Measurements from ENCODE around the gene INO80E.

INO80E gene

DNA sequence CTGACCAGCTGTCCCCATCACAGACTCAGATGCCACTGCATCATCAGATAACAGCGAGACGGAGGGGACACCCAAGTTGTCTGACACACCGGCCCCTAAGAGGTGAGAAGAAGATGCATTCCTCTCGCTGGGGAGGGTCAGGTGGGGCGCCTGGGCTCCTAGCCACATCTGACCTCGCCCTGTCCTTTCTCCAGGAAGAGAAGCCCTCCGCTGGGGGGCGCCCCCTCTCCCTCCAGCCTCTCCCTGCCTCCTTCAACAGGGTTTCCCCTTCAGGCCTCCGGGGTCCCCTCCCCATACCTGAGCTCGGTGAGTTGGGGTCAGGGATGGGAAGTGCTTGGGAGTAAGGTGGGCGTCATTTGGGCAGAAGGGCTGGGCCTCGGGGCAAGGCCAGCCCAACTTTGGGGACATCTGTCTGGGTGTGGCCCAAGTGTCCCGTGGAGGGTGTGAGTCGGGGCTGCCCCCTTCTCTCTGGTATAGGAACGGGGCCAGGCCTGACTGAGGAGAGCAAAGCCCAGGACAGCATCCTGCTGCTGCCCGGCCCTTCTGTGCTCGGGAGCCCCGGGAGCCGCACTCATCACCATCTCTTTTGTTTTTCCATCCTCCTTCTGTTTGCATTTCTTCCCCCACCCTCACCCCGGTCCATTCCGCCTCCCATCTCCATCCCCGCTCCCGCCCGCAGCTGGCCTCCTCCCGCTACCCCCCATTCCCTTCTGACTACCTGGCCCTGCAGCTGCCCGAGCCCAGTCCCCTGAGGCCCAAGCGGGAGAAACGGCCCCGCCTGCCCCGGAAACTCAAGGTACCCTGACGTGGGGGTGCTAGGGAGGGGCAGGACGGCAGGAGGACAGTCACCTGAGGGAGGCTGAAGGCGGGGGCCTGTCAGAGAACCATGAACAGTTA lies 4.9 kb downstream of the INO80E start:
- peaks cover 21% of the 10 kb centered on the region for H3K36me3 ChIP-seq
- no peaks in the 10 kb centered on the region for H3K27me3 ChIP-seq
- H3K4me2 ChIP-seq = peak overlapping the region; percentile 97
- H3K9ac ChIP-seq = peak overlapping the region; percentile 42; the same call in 1 of the 2 replicates
- H4K20me1 ChIP-seq = peaks cover 23% of the 10 kb centered on the region; the same call in 1 of the 2 replicates
- peak overlapping the region; percentile 91 for H3K27ac ChIP-seq
- TF ChIP-seq Cebpa-rat (IDR thresholded peaks at IDR 0.05) = no peak
- peak overlapping the region; percentile 40 for H3K4me3 ChIP-seq
- H3K4me1 ChIP-seq = peaks cover 93% of the 10 kb centered on the region
- H3K9me3 ChIP-seq = no peaks in the 10 kb centered on the region

DNA sequence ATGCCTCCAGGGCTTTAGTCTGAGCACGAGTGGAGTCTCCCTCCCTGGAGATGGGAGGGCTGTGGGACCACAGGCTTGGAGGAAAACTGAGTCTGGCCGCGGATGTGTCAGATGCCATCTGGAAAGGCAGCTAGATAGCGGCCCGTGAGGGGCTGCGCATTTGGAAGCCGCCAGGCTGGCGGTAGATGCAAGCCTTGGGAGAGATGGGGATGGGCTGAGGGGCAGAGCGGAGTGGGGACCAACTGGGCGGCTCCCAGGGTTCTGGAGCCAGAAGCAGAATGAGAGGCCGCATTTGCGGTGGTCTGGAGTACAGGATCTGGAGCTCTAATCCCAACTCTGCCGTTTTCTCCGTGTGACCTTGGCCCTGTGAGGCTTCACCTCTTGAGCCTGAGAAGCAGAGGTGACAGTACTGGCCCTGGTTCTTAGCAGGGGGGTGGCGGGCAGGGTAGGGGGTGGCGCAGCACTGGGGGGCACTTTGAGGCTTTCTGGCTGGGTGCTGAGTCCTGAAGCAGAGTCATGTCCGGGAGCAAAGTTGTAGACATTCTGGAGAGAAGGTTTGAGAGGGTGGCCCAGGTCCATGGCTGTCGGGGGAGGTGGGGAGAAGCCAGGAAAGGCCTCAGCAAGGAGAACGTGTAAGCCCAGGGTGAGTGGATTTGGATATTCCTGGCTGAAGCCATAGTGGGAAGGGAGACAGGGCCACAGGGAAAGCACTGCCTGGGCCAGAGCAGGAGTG lies 6.7 kb downstream of the INO80E start:
- Histone ChIP-seq H3K9ac (peak overlapping the region; percentile 65; the same call in 1 of the 2 replicates), H3K4me2 (peak overlapping the region; percentile 97), H3K9me3 (no peaks in the 10 kb centered on the region), H4K20me1 (peaks cover 23% of the 10 kb centered on the region; the same call in 1 of the 2 replicates), H3K27ac (peak overlapping the region; percentile 91), H3K36me3 (peaks cover 36% of the 10 kb centered on the region), H3K27me3 (no peaks in the 10 kb centered on the region), H3K4me3 (no peak overlapping the region), H3K4me1 (peaks cover 98% of the 10 kb centered on the region)
- TF ChIP-seq Cebpa-rat (IDR thresholded peaks at IDR 0.05) = no peak

DNA sequence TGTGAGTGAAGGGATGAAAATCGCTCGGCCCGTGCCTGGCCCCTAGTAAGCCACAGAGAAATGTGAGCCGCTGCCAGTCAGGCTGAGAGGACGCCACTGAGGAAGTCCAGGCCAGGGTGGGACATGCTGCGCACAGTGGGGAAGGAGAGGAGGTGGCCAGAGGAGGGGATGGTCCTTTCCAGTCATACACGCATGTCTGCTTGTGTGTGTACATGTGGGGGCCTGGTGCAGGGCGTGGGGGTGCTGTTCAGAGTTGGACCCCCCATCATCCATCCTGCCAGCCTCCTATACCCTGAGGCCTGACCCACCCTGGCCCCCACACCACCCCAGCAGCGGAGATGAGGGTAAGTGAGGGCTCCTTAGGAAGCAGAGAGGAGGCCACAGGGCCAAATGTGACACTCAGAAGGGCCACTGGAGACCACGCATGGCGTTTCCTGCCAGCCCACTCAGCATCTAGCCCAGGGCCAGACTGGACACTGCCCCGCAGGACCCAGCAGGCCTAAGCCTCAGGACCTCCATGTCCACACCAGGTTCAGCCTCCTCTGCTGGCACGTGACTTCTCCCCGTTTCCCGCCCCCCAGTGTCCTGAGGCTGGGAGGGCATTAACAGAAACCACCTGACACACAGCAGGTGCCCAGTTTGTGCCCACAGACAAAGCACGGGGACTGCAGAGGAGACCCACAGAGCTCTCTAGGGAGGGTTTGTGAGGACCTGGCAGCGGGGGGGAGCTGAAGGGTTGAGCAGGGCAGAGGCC lies 7.8 kb downstream of the INO80E start:
- peak overlapping the region; percentile 54 for H3K4me3 ChIP-seq
- H3K9me3 ChIP-seq = no peaks in the 10 kb centered on the region
- peak overlapping the region; percentile 65; the same call in 1 of the 2 replicates for H3K9ac ChIP-seq
- peak overlapping the region; percentile 91 for H3K27ac ChIP-seq
- H3K36me3 ChIP-seq = peaks cover 36% of the 10 kb centered on the region
- H4K20me1 ChIP-seq = peaks cover 23% of the 10 kb centered on the region; the same call in 1 of the 2 replicates
- H3K4me2 ChIP-seq = peak overlapping the region; percentile 97
- H3K27me3 ChIP-seq = no peaks in the 10 kb centered on the region
- peaks cover 91% of the 10 kb centered on the region for H3K4me1 ChIP-seq
- TF ChIP-seq Cebpa-rat (IDR thresholded peaks at IDR 0.05) = no peak

DNA sequence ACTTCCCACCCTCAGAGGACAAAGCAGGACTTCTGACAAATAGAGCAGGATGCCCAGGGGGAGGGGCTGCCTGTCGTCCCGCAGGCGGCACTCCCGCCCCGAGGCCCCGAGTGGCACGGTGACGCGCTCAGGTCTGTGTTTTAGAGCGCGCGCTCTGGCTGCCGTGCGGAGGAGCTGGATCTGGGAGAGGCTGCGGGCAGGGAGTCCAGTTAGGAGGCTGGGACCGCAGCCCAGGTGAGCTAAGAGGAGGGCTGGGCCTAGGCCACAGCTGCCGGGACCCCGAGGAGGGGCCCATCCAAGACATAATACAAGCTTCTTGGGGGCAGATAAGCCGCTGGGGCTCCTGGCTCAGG lies 8.4 kb downstream of the INO80E start:
- no peaks in the 10 kb centered on the region for H3K9me3 ChIP-seq
- peaks cover 90% of the 10 kb centered on the region for H3K4me1 ChIP-seq
- peak overlapping the region; percentile 65; the same call in 1 of the 2 replicates for H3K9ac ChIP-seq
- H3K4me3 ChIP-seq = peak overlapping the region; percentile 54
- H3K4me2 ChIP-seq = peak overlapping the region; percentile 97
- TF ChIP-seq Cebpa-rat (IDR thresholded peaks at IDR 0.05) = no peak
- H3K36me3 ChIP-seq = peaks cover 36% of the 10 kb centered on the region
- H3K27ac ChIP-seq = peak overlapping the region; percentile 91
- peaks cover 19% of the 10 kb centered on the region; the same call in 1 of the 2 replicates for H4K20me1 ChIP-seq
- H3K27me3 ChIP-seq = no peaks in the 10 kb centered on the region

DNA sequence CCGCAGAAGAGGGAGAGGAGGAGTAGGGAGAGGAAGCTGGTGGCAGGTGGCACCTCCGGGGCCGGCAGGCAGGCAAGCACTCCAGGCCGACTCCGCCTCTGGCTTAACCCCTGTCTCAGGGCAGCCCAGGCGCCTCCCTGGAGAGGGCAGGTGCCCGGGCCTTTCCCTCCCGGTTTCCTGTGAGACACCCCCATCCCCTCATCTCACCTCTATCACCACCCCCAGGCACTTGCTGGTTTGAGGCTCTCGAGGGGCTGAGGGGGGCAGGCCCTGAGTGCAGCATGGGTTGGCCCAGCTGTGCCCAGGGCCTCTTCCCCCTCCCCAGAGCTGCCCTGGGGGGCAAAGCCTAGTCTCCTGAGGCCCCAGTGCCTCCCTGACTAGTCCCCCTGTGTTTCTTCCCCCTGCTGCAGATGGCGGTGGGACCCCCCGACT lies 8.8 kb downstream of the INO80E start:
- H3K4me2 ChIP-seq = peak overlapping the region; percentile 97
- H3K9me3 ChIP-seq = no peaks in the 10 kb centered on the region
- peaks cover 90% of the 10 kb centered on the region for H3K4me1 ChIP-seq
- peaks cover 36% of the 10 kb centered on the region for H3K36me3 ChIP-seq
- TF ChIP-seq Cebpa-rat (IDR thresholded peaks at IDR 0.05) = no peak
- peak overlapping the region; percentile 91 for H3K27ac ChIP-seq
- peak overlapping the region; percentile 54 for H3K4me3 ChIP-seq
- peaks cover 14% of the 10 kb centered on the region; the same call in 1 of the 2 replicates for H4K20me1 ChIP-seq
- H3K9ac ChIP-seq = peak overlapping the region; percentile 65
- no peaks in the 10 kb centered on the region for H3K27me3 ChIP-seq

DNA sequence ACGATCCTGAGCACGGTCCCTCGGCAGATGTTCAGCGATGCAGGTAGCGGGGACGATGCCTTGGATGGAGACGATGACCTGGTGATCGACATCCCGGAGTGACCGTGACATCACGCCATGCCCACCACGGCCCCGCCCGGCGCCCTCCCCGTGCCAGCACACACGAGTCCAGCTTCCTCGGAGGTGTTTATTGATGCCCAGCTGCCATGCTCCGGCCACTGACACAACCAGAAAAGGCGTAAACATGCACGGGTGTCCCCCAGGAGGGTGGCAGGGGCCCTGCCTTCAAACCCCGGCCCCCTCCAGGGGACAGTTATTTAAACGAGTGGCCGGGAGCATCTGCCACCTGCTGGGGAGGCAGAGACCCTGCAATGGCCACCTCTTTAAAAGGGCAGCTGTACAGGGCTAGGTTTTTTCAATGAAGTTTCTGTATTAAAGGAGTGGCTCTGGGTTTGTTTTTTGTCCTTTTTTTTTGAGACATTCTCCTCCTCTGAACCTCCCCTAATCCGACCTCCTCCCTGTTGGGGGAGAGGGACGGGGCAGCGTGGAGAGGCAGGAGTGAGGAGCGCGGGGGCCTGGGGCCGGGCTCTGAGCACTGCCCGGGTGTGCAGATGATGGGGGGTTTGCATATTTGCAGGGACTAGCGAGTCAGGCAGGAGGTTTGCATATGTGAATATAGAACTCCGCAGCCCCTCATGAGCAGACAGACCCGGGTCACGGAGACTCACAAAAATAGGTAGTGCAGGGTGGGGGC lies 9.5 kb downstream of the INO80E start:
- H3K27me3 ChIP-seq = no peaks in the 10 kb centered on the region
- H3K9me3 ChIP-seq = no peaks in the 10 kb centered on the region
- H3K27ac ChIP-seq = peak overlapping the region; percentile 91
- peak overlapping the region; percentile 97 for H3K4me2 ChIP-seq
- H3K4me3 ChIP-seq = peak overlapping the region; percentile 46
- H3K4me1 ChIP-seq = peaks cover 90% of the 10 kb centered on the region
- TF ChIP-seq Cebpa-rat (IDR thresholded peaks at IDR 0.05) = no peak
- peaks cover 36% of the 10 kb centered on the region for H3K36me3 ChIP-seq
- H4K20me1 ChIP-seq = peaks cover 10% of the 10 kb centered on the region; the same call in 1 of the 2 replicates
- peak overlapping the region; percentile 26; the same call in 1 of the 2 replicates for H3K9ac ChIP-seq

DNA sequence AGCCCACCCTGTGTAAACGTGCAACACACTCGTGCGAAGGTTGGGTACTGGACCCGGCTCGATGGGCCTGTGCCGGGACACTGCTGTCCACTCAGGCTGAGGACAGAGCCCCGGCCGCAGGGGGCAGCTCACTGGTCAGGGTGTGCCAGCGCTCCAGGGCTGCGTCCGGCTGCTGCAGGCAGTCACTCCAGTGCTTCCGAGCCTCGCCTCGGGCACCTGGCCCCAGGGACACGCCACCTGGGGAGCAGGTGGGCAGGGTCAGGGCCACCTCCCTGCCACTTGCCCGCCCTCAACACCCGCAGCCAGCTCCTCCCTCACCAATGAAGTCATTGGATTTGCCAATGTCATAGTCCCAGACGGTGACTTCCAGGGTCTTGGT lies 10.0 kb downstream of the INO80E start:
- H3K9me3 ChIP-seq = no peaks in the 10 kb centered on the region
- H3K4me2 ChIP-seq = peak overlapping the region; percentile 97
- H3K27me3 ChIP-seq = no peaks in the 10 kb centered on the region
- H3K27ac ChIP-seq = peak overlapping the region; percentile 91
- peaks cover 87% of the 10 kb centered on the region for H3K4me1 ChIP-seq
- peak overlapping the region; percentile 26; the same call in 1 of the 2 replicates for H3K9ac ChIP-seq
- TF ChIP-seq Cebpa-rat (IDR thresholded peaks at IDR 0.05) = no peak
- H3K4me3 ChIP-seq = 0 out of 2 replicates have a peak overlapping the region, but pooled peaks have one; percentile 46
- peaks cover 36% of the 10 kb centered on the region for H3K36me3 ChIP-seq
- H4K20me1 ChIP-seq = peaks cover 6% of the 10 kb centered on the region; the same call in 1 of the 2 replicates

DNA sequence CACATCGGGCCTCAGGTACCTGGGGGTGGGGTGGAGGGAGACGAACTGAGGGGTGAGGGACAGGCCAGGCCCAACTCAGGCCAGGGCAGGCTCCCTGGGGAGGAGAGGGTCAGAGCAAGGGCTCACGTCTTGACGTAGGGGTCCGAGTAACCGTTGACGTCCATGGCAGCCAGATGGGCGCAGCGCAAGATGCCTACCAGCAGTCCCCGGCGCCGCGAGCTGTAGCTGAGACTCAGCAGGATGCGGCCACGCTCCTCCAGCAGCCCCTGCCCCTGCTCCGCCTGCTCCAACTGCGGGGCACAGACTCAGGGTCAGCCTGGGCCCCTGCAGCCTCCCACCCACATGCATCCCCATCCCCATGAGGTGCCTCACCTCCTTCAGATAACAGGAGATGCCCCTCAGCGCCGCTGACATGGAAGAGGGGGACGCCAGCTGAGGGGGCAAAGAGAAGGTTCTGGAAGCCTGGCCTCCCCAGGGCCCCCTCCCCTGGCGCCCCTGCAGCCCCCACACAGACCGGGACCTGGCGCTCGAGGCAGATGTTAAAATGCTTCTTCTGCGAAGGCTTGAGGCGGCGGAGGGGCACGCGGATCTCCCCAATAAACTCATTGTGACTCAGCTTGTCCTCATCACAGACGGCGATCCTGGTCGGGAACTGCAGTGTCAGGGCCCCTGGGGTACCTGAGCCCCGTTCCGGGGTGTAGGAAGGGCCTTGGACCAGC lies 10.8 kb downstream of the INO80E start:
- Histone ChIP-seq H3K27ac (peak overlapping the region; percentile 91), H3K4me3 (no peak overlapping the region), H3K4me1 (peaks cover 84% of the 10 kb centered on the region), H3K27me3 (no peaks in the 10 kb centered on the region), H3K9me3 (no peaks in the 10 kb centered on the region), H3K36me3 (peaks cover 36% of the 10 kb centered on the region), H4K20me1 (peaks cover 6% of the 10 kb centered on the region; the same call in 1 of the 2 replicates), H3K9ac (0 out of 2 replicates have a peak overlapping the region, but pooled peaks have one; percentile 49), H3K4me2 (peak overlapping the region; percentile 97)
- TF ChIP-seq Cebpa-rat (IDR thresholded peaks at IDR 0.05) = no peak

Measured in BLaER1 (cell line).